ENCODE data around the gene SIGLEC7.

SIGLEC7 gene

GRCh38 chr19:51103926-51104341, 38.2 kb upstream of the SIGLEC7 start:
- in situ Hi-C loops (cut with HindIII; ENCODE audit: low sequenced_read_pairs), result no loop called here
- no peak overlapping the region for H3K4me3 ChIP-seq (ENCODE audit: low read depth, low read length)
- DNase-seq (ENCODE audit: low read depth), result no peak
- no peak for TF ChIP-seq CTCF (IDR thresholded peaks at IDR 0.05; ENCODE audit: low read depth, low read length, missing control alignments)

- TF ChIP-seq CTCF (IDR thresholded peaks at IDR 0.05; ENCODE audit: low read depth, low read length, missing control alignments), result no peak
- in situ Hi-C loops (cut with HindIII; ENCODE audit: low sequenced_read_pairs), result no loop called here
- no peak for DNase-seq (ENCODE audit: low read depth)
- H3K4me3 ChIP-seq (ENCODE audit: low read depth, low read length), result peak overlapping the region; percentile 68
Measured at GRCh38 chr19:51107406-51108065, 34.6 kb upstream of the SIGLEC7 start.

GRCh38 chr19:51108066-51108804, 33.9 kb upstream of the SIGLEC7 start, which contains the start of gene CTU1:
Gene CTU1 (minus strand): TSS chr19:51108409. CDS start chr19:51104569, 3,840 bp downstream.
- DNase-seq (ENCODE audit: low read depth), result peak; percentile 98
- peak within 1 kb of the TSS; percentile 68 for H3K4me3 ChIP-seq (ENCODE audit: low read depth, low read length)
- in situ Hi-C loops (cut with HindIII; ENCODE audit: low sequenced_read_pairs), result no loop called here
- no peak for TF ChIP-seq CTCF (IDR thresholded peaks at IDR 0.05; ENCODE audit: low read depth, low read length, missing control alignments)

GRCh38 chr19:51108805-51109146, 33.3 kb upstream of the SIGLEC7 start:
- H3K4me3 ChIP-seq (ENCODE audit: low read depth, low read length), result peak overlapping the region; percentile 68
- TF ChIP-seq CTCF (IDR thresholded peaks at IDR 0.05; ENCODE audit: low read depth, low read length, missing control alignments), result no peak
- in situ Hi-C loops (cut with HindIII; ENCODE audit: low sequenced_read_pairs), result no loop called here
- DNase-seq (ENCODE audit: low read depth), result no peak

GRCh38 chr19:51110666-51110971, 31.5 kb upstream of the SIGLEC7 start:
- in situ Hi-C loops (cut with HindIII; ENCODE audit: low sequenced_read_pairs), result no loop called here
- no peak for TF ChIP-seq CTCF (IDR thresholded peaks at IDR 0.05; ENCODE audit: low read depth, low read length, missing control alignments)
- no peak for DNase-seq (ENCODE audit: low read depth)
- H3K4me3 ChIP-seq (ENCODE audit: low read depth, low read length), result no peak overlapping the region

GRCh38 chr19:51111606-51112005, 30.5 kb upstream of the SIGLEC7 start:
- in situ Hi-C loops (cut with HindIII; ENCODE audit: low sequenced_read_pairs), result no loop called here
- no peak overlapping the region for H3K4me3 ChIP-seq (ENCODE audit: low read depth, low read length)
- DNase-seq (ENCODE audit: low read depth), result no peak
- TF ChIP-seq CTCF (IDR thresholded peaks at IDR 0.05; ENCODE audit: low read depth, low read length, missing control alignments), result peak; percentile 16
